Measurements from ENCODE around the gene AMTN. TPM values are rescaled to one million over a fixed set of nuclear protein-coding genes. Genes with fewer than 3 reads are reported as not detected.
"Not testable (repeated sequence)": the region's sequence is repeated elsewhere in the genome, so short reads cannot be mapped to it uniquely, and the experiment has no call there.

Gene AMTN
- total RNA-seq, 4 donors from 2014 or later: 0.79 to 1.2 TPM; not detected in 2

DNA sequence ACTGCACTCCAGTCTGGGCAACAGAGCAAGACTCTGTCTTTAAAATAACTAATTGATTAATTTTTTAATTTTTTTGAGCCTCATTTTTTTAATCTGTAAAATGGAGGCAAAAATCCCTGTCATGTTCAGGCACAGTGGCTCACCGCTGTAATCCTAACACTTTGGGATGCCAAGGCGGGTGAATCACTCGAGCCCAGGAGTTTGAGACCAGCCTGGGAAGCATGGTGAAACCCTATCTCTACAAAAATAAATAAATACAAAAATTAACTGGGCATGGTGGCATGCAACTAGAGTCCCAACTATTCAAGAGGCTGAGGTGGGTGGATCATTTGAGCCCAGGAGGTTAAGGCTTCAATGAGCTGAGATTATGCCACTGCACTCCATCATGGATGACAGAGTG, 15.4 kb downstream of the AMTN start:
- 80 to 83% methylated on average over 3 of the region's 3 CpGs for WGBS, 2 donors
- Histone ChIP-seq H3K27me3 (no peaks in the 10 kb centered on the region), H3K27ac (no peak overlapping the region), H3K9me3 (no peaks in the 10 kb centered on the region), H3K4me1 (no peaks in the 10 kb centered on the region), H3K36me3 (no peaks in the 10 kb centered on the region), H3K4me3 (no peak overlapping the region)
- no peak for DNase-seq
- TF ChIP-seq, protein P1, sequence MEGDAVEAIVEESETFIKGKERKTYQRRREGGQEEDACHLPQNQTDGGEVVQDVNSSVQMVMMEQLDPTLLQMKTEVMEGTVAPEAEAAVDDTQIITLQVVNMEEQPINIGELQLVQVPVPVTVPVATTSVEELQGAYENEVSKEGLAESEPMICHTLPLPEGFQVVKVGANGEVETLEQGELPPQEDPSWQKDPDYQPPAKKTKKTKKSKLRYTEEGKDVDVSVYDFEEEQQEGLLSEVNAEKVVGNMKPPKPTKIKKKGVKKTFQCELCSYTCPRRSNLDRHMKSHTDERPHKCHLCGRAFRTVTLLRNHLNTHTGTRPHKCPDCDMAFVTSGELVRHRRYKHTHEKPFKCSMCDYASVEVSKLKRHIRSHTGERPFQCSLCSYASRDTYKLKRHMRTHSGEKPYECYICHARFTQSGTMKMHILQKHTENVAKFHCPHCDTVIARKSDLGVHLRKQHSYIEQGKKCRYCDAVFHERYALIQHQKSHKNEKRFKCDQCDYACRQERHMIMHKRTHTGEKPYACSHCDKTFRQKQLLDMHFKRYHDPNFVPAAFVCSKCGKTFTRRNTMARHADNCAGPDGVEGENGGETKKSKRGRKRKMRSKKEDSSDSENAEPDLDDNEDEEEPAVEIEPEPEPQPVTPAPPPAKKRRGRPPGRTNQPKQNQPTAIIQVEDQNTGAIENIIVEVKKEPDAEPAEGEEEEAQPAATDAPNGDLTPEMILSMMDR (IDR thresholded peaks at IDR 0.05): no peak
- TF ChIP-seq POLR2A (IDR thresholded peaks at IDR 0.05): no peak
- intact Hi-C loops (cut with DNase I): no loop called here

DNA sequence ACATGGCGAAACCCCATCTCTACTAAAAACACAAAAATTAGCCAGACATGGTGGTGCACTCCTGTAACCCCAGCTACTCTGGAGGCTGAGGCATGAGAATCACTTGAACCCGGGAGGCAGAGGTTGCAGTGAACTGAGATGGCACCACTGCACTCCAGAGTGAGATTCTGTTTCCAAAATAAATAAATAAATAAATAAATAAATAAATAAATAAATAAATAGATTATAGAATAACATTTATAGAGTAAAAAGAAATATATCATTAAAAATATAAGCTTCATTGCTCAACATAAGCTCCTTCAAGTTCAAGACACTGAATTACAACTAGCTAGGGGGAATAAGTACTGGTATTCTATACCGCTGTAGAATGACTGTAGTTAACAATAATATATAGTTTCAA, 16.5 kb downstream of the AMTN start:
- H3K9me3 ChIP-seq; H3K27me3 ChIP-seq; H3K4me1 ChIP-seq; intact Hi-C loops (cut with DNase I); H3K4me3 ChIP-seq; H3K27ac ChIP-seq; H3K36me3 ChIP-seq; DNase-seq: not testable (repeated sequence)
- WGBS, 2 donors: 80 to 96% methylated on average over 3 of the region's 3 CpGs

DNA sequence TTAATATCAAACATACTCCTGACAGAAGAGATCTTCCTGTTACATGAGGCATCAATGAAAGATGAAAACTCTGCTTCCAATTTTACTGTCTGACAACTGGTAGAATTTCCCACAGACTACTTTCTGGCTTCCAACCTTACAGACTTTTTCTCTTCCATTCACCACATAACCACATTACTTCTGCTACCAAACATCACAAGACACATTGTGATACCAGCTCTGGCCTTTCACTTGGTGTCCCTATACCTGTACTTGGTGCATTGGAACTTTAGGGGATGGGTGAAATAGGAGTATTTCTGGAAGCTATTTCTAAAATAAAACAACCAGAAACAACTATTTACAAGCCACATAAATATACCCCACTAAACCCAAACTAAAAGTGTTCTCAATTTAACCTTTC, 20.5 kb downstream of the AMTN start:
- no peaks in the 10 kb centered on the region for H3K9me3 ChIP-seq

DNA sequence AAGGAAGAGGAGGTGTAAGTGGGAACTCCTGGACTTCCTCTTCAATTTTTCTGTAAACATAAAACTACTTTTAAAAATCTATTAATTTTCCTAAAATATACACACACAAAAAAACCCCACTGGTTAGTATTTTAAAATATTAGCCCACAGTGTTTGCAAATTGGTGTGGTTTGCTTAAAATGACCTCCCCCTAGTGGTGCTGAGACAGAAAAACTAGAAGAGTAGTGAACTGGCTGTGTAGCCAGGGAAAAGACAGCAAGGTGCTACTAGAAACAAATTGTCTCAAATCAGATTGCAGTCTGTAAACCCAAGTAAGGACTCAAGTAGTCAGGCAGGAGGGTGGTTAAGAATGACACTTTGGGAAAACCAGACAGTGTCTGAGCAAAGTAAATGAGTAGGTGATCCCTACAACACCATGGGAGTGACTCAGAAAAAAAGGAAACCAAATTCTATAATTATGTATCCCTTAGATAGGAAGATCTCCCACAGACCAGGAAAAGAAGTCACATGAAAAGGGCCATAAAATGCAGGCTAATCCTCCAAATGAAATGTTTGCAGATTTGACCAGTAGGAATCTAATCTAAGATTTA, 26.0 kb downstream of the AMTN start:
- Histone ChIP-seq H3K36me3 (no peaks in the 10 kb centered on the region), H3K4me3 (no peak overlapping the region), H3K27ac (no peak overlapping the region), H3K9me3 (no peaks in the 10 kb centered on the region), H3K27me3 (peaks cover 0 to 9% (median 0%) of the 10 kb centered on the region in 4 donors), H3K4me1 (no peaks in the 10 kb centered on the region)
- no peak for TF ChIP-seq POLR2A (IDR thresholded peaks at IDR 0.05)
- TF ChIP-seq, protein P1 (IDR thresholded peaks at IDR 0.05): peak in 4 of 6 experiments; percentile 7 to 54 (median 38)
- intact Hi-C loops (cut with DNase I): no loop called here
- DNase-seq: no peak

More for the DNA sequence above, 20.5 kb downstream of the AMTN start:
- H3K27ac ChIP-seq: no peak overlapping the region
- intact Hi-C loops (cut with DNase I): no loop called here
- no peak for DNase-seq
- no peaks in the 10 kb centered on the region for H3K36me3 ChIP-seq
- no peaks in the 10 kb centered on the region for H3K4me1 ChIP-seq
- no peaks in the 10 kb centered on the region for H3K27me3 ChIP-seq
- TF ChIP-seq POLR2A (IDR thresholded peaks at IDR 0.05): no peak
- TF ChIP-seq, protein P1 (IDR thresholded peaks at IDR 0.05): no peak
- no peak overlapping the region for H3K4me3 ChIP-seq

DNA sequence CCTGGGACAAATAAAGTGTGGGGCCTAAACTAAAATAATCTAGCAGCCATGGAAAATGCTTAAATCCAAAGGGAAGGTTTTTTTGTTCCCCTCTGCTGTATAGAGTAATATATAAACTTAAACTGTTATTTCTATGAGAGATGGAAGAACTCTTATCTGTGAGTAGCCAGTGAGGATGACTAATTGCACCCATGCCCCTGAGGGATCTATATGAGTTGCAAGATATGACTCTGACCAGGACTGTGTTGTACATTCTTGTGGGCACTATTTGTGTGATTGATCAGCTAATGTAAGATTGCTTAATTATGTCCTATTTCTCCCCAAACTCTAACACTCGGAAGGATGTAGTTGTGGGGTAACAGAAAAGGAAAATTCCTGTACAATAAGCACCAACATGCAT, 38.5 kb downstream of the AMTN start:
- TF ChIP-seq, protein P1 (IDR thresholded peaks at IDR 0.05): no peak
- Histone ChIP-seq H3K4me1 (no peaks in the 10 kb centered on the region), H3K36me3 (no peaks in the 10 kb centered on the region), H3K27me3 (no peaks in the 10 kb centered on the region), H3K4me3 (no peak overlapping the region), H3K9me3 (no peaks in the 10 kb centered on the region), H3K27ac (no peak overlapping the region)
- intact Hi-C loops (cut with DNase I): no loop called here
- WGBS, 2 donors: 67 to 93% methylated on average over 1 of the region's 1 CpG
- no peak for DNase-seq

DNA sequence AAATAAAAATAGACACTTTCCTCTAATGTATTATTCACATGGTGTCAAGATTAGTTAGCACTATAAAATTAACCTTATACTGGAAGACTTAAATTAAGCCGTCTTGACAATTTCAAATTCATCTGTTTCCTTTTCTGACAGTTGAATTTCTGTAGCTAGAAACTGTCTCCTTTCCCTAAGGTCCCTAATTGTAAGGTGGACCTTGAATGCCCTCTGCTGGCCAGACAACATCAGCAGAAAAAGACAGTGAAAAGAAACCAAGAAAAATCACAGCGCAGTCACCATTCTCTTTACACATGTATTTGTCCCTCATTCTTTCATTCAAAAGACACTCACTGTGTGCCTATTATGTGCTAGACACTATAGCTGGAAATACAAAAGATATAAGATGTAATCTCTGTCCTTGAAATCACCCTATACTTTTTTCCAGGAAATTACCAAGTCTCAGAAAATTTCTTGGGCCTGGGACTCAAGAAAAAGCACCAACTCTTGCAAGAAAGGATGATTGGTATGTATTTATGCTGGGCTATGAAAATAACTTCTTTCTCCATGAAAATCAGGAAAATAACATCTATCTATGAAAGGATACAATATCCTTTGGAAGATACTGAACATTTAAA, 41.0 kb downstream of the AMTN start:
- intact Hi-C loops (cut with DNase I): no loop called here
- Histone ChIP-seq H3K27me3 (no peaks in the 10 kb centered on the region), H3K4me3 (no peak overlapping the region), H3K4me1 (no peaks in the 10 kb centered on the region), H3K36me3 (no peaks in the 10 kb centered on the region), H3K9me3 (no peaks in the 10 kb centered on the region), H3K27ac (no peak overlapping the region)
- DNase-seq: no peak
- TF ChIP-seq POLR2A (IDR thresholded peaks at IDR 0.05): no peak
- TF ChIP-seq, protein P1 (IDR thresholded peaks at IDR 0.05): peak in 5 of 6 experiments; percentile 52 to 71 (median 58)
- WGBS, 2 donors: 15 to 20% methylated on average over 2 of the region's 2 CpGs
